ENCODE results near the gene BICD1.
"Not testable (repeated sequence)": the region's sequence is repeated elsewhere in the genome, so short reads cannot be mapped to it uniquely, and the experiment has no call there.

BICD1 gene

DNA sequence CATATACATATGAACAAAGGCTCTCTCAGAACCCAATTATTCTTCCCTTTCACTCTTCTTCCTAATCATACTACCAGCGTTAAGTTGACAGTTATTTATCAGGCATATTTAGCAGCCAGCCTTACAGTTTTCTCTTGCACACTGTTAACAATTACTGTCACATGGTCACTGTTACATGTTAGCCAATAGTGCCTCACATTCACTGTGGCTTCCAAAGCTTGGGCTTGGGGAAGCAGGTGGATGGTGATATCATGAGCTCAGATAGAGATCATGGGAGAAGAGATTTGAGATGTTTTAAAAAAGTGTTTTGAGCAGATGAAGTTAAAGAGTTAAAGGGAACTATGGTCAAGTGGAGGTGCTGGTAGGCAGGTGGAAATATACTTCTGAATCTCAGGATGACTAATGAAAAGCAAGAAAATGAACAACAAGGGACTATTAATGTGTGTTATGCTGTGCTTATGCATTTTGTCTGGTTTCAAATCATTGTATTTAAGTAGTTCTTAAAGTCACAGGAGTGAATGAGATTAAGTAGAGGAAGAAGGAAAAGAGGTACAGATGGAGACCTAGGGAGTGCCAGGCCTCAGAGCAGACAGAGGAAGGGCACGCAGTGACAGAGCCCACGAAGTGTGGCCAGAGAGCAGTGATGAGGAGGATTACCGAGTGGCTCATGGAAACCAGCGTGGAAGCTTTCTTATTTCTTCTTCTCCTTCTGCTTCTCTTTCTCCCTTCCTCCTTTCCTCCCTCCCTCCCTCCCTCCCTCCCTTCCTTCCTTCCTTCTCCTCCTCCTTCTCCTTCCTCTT lies 39.6 kb downstream of the BICD1 start:
- DNase-seq, result no peak

- DNase-seq, result no peak
These were observed 41.7 kb downstream of the BICD1 start for GRCh38 chr12:32148372-32148771.

- no peak for DNase-seq
These were observed 42.8 kb downstream of the BICD1 start for GRCh38 chr12:32149489-32149888.

GRCh38 chr12:32151086-32151485 lies 44.4 kb downstream of the BICD1 start:
- DNase-seq, result no peak

DNA sequence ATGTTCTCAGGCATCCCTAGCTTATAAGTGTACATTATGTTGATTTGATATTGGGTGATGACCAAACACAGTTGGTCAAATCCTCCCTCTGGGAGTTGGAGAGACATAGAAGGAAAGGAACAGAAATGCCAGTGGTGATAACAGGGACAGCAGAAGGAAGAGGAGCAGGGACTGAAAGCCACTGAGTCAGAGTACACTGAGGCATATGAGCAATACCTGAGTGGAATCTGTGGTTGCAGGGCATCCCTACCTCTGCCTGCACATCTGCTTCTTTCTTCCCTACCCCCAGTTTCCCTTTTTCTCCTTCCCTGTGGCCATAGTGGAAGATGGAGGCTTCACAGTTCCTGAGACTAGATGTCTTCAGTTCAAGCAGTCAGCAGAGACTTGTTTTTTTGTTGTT lies 44.9 kb downstream of the BICD1 start:
- no peak for DNase-seq

DNA sequence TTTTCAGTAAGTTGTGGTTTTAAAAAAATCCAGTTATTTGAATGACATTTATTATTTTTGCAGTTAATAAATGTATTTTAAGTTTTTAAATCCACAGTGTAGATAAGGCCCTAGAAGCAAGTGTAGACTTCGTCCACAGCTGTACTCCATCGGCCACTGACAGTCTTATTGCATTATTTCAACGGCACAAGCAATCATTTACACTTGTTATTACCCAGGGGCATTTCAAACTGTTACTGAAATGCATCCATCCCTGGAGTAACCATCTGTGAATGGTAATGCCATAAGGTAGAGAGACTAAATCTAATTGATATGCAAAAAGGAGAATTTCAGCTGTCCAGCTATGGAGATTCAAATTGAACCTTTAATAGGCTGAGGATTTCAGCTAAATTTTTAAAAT lies 48.4 kb downstream of the BICD1 start:
- no peak for DNase-seq

GRCh38 chr12:32155961-32156529 lies 49.4 kb downstream of the BICD1 start:
- no peak for DNase-seq

DNA sequence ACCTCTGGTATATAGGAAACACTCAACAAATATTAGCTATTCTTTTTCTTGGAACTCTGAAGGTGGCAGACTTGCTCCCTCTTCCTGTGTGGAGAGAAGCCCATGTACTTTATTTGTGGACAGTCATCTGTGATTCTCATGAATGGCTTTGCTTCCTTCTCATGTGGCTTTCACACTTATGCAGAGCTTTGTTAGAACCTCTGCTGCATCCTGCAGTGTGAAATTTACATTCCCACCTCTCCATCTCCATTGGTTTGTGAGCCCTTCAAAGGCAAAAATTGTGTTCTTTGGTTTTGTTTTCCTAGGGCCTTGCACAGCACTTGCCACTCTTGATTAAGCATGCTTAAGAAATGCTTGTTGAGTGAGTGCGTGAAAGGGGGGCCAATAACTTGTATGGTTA lies 51.9 kb downstream of the BICD1 start:
- no peak for DNase-seq

GRCh38 chr12:32159381-32159780 lies 52.7 kb downstream of the BICD1 start:
- DNase-seq, result no peak

DNA sequence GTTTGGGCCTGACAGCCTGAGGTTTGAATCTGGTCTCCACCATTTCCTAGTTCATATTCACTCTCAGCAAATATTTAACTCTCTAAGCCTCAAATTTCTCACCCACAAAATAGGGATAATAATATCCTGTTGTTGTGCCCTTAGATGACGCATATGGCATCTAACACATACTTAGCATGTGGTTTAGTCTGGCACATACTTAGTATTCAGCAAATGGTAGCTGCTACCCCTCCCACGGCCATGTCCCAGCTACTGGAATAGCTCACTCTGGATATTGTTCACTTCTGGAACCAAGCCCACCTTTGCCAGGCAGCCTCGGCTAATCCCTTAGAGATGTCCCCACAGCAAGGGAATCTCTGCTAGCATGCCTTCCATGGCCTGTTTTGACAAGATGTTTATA lies 53.3 kb downstream of the BICD1 start:
- no peak for DNase-seq

- DNase-seq, result no peak
These were observed 54.4 kb downstream of the BICD1 start for GRCh38 chr12:32161058-32161457.

GRCh38 chr12:32163596-32163995 lies 56.9 kb downstream of the BICD1 start:
- DNase-seq, result no peak

DNA sequence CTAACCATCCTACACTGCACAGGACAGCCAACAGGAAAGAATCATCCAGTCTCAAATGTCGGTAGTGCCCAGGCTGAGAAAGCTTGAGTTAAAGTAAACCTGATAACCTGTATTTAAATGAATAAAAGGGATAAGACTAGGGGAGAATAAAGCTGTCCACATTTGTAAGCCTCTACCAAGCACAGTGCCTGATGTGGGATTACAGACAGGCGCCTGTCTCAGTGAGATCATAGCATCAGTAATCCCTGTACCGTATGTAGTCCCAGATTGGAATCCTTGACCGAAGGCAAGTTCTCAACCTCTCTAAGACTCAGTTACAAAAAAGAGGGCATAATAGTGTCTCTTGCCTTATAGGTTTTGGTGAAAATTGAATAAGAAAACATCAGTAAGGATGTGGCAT lies 59.9 kb downstream of the BICD1 start:
- DNase-seq, result no peak

DNA sequence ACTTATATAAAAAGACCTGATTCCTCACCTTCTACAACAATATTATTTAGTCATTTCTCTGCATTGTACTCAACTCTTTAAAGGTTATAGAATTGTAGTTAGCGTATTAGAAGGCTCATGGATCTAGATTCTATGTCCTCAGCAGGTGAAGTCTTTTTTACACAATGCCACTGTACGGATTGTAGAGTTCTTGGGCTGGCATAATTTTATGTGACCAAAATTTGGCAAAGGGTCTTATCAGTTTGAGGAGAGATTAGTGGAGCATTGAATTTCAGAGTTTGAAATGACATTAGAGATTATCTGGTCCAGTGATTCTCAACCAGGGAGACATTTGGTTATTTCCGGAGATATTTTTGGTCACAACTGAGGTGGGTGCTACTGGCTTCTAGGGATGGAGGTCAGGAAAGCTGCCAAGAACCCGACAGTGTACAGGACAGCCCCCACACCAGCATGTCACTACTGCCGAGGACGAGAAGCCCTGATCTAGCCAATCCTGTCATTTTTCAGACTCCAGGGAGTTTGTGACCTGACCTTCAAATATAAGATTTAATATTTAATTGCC lies 63.9 kb downstream of the BICD1 start:
- no peak for DNase-seq

DNA sequence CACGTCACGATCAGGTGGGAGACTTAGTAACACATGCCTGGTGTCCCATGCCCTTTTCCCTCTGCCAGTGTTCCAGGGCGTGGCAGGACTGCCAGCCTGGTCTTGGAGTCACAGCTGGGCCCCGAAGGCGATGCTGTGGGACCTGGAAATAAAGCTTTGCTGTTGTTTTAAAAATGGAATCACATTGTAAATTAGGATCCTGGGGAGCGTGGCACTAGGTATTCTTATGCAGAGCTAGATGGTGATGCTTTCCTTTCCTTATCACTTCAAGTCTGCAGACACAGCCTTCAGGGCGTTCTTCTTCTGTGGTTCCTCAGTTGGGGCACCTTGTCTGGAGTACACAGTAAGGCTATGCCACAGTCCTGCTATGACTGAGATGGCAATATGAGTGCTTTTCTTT lies 64.6 kb downstream of the BICD1 start:
- no peak for DNase-seq

DNA sequence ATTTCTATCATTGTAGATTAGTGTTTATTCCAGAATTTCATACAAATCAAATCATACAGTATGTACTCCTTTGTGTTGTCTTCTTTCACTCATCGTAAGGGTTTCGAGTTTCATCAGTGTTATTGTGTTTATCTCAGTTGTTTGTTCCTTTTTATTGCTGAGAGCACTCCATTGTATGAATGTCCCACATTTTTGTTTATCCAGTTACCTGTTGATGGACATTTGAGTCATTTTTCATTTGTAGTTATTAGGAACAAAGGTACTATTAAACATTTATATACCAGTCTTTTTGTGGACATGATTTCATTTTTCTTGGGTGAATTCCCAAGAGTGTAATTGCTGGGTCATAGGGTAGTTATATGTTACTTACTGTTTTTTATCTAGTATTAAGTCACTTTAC lies 70.0 kb downstream of the BICD1 start:
- DNase-seq, result no peak

DNA sequence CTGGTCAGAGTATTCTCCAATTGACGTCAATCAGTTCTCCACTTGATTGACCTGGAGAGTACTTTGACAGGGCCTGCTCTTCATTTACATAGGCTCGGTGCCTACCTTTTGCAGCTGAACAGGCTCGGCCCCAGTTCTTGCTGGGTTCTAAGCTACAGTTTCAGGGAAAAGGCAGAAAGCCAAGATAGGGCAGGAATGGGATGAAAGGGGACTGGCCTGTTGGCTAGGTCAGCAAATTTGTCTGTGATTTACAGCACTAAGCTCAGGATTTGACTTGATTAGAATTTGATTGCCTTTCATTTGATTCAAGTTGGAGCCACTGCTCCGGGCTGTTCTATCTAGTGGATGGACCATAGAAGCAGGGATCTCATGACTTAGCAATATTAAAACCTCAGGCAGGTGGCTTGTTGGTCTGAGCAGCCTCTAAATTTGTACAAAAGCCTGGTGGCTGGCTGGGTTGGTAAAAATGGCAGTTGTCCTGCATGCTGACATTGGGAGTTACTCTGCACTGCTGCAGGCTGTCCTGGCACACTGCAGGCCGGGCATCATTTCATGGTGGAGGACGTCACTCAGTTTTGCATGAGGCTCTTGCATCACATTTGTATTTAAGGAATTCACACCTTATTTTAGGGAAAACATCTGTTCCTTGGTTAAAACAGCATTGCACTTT lies 71.8 kb downstream of the BICD1 start:
- DNase-seq, result no peak

DNA sequence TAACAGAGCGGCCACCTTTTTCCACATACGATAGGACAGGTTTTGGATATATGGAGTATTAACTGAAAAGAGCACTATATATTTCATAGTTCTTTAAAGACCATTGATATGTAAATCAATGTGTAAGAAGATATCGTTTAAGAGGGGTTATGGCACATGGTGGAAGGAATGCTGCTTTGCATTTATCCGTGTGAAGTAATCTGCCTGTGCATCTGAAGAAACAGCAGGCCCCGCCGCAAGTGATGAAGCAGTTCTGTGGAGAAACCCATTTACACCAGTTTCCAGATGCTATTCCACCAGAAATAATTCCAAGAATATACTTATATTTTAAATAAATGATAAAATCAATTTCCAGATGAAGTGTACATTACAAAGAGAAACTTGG lies 72.4 kb downstream of the BICD1 start:
- DNase-seq, result no peak

DNA sequence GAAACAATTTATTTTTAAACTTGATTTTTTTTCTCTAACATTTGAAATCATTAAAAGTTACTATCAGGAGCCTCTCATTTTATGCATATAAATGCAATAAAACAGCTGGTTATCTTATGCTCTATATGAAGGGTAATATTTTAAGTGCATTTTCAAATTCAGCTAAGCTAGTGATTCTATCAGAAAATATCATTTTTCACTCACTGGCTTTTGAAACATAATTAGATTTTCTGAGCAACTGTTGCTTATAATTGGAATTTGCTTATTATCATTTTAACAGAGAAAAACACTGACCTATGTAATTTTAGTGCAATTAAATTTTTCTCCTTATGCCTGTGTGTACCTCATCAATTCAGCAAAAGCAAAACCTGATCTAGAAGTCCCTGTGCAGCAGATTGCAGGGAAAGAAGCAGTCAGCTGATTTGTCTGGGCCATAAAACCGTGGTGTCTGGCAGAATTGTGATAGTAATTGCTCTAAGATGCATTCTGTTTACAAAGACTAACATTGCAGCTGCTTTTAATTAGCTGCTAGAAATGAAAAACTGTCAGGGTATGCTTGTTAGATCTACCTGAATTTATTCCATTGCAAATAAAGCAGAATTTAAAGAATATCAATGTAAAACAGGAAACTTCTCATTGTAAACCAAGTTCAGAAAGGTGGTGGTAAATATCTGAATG lies 75.0 kb downstream of the BICD1 start:
- DNase-seq, result no peak

DNA sequence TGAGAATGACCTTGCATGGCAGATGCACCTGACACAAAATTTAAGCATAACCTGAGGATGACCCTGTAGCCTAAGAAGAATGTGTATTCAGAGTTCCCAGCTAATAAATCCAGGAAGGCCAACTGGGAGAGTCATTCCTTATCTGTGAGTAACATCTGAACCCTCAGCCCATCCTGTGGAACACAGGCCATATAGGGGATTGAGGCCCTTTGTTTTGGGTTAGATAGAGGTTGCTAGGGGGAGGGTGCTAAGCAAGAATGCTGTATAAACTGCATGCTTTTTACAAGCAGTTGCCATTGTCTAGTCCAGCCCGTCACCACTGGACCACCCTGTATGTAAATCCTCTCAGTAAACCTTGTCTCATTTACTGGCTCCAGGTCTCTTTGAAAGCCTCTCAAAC lies 77.0 kb downstream of the BICD1 start:
- no peak for DNase-seq

- not testable (repeated sequence) for DNase-seq
These were observed 80.5 kb downstream of the BICD1 start for GRCh38 chr12:32187127-32187526.

- no peak for DNase-seq
These were observed 84.8 kb downstream of the BICD1 start for GRCh38 chr12:32191445-32191844.

Measured in activated CD4-positive, alpha-beta T cell treated with anti-CD3 and anti-CD28 coated beads for 4 hours (primary cell).